H1 (cell line): Measurements from ENCODE around the gene GNAQ. TPM values are rescaled to one million over a fixed set of nuclear protein-coding genes. Genes with fewer than 3 reads are reported as not detected.

Experiments used
- CTCF ChIA-PET: fragments of 300-600 bp; sonication (Branson Sonifier 250); formaldehyde crosslinking; loops from one replicate; lab custom pipeline; 2021; ENCODE audit not compliant: partially characterized antibody; lab: Charles Lee
- POLR2A ChIA-PET: fragments of 300-600 bp; sonication (Branson Sonifier 250); formaldehyde crosslinking; loops from one replicate; lab custom pipeline; 2021; ENCODE audit warnings: inconsistent platforms; ENCODE audit not compliant: partially characterized antibody; lab: Charles Lee
- DNase-seq, 2 experiments: peaks; one replicate each; pipeline versions ENCODE4 v3.0.0 to v3.0.0-alpha.2; 2010 to 2022; ENCODE audit warnings: low spot score in 2 of 2, low read depth in 1 of 2, mixed read lengths in 1 of 2
- FAIRE-seq: peaks from 2 replicates; lab custom pipeline; 2011; peaks lifted over from hg19 to GRCh38; lab: Jason Lieb, UNC
- H2AFZ ChIP-seq: 2 replicates; pipeline ENCODE4 v1.8.1; 2012; ENCODE audit warnings: low read length, inconsistent platforms
- H2AK5ac ChIP-seq: 2 replicates; pipeline ENCODE4 v1.6.1; 2013; ENCODE audit warnings: low read depth, low read length
- H2BK120ac ChIP-seq: replicated peaks from 2 replicates; pipeline ENCODE3; 2013; ENCODE audit warnings: low read depth, low read length, inconsistent platforms
- H2BK12ac ChIP-seq: 2 replicates; pipeline ENCODE4 v1.6.1; 2013; ENCODE audit warnings: low read depth, low read length
- H2BK15ac ChIP-seq: 2 replicates; pipeline ENCODE4 v1.6.1; 2013; ENCODE audit warnings: low read length
- H2BK20ac ChIP-seq: 2 replicates; pipeline ENCODE4 v1.6.1; 2013; ENCODE audit warnings: low read length
- H2BK5ac ChIP-seq: 2 replicates; pipeline ENCODE4 v1.6.1; 2013; ENCODE audit warnings: low read depth, low read length
- H3K14ac ChIP-seq: 2 replicates; pipeline ENCODE4 v1.6.1; 2013; ENCODE audit warnings: inconsistent platforms; ENCODE audit not compliant: insufficient read length
- H3K18ac ChIP-seq: 2 replicates; pipeline ENCODE4 v1.6.1; 2013; ENCODE audit warnings: low read length; ENCODE audit errors: extremely low read depth
- H3K23ac ChIP-seq: 2 replicates; pipeline ENCODE4 v1.6.1; 2013; ENCODE audit warnings: inconsistent platforms; ENCODE audit not compliant: insufficient read length
- H3K23me2 ChIP-seq: 2 replicates; pipeline ENCODE4 v1.6.1; 2013; ENCODE audit warnings: low read depth, low read length
- H3K27ac ChIP-seq: 2 replicates; pipeline ENCODE4 v1.6.1; 2011; ENCODE audit warnings: low read depth, low read length, inconsistent platforms
- H3K27me3 ChIP-seq, 4 experiments: replicated peaks in 1 of 4; 1 replicate in 1 of 4; 2 replicates in 3 of 4; pipeline versions ENCODE4 v1.6.1 to v1.8.1; 2011 to 2013; ENCODE audit warnings: low read length in 3 of 4, mild to moderate bottlenecking in 3 of 4, inconsistent platforms in 2 of 4, mixed read lengths in 2 of 4, moderate library complexity in 1 of 4; ENCODE audit not compliant: control insufficient read depth in 3 of 4, insufficient read depth in 3 of 4; ENCODE audit errors: extremely low read depth in 1 of 4
- H3K36me3 ChIP-seq, 4 experiments: 2 replicates each; pipeline versions ENCODE4 v1.6.1 to v1.8.1; 2011 to 2013; ENCODE audit warnings: mild to moderate bottlenecking in 4 of 4, low read length in 3 of 4, moderate library complexity in 2 of 4, control low read depth in 1 of 4, inconsistent platforms in 1 of 4; ENCODE audit not compliant: insufficient read depth in 4 of 4, control insufficient read depth in 2 of 4
- H3K4ac ChIP-seq: replicated peaks from 2 replicates; pipeline ENCODE3; 2013; ENCODE audit warnings: low read length, low read depth, mixed read lengths, inconsistent platforms; ENCODE audit not compliant: insufficient read length
- H3K4me1 ChIP-seq, 4 experiments: replicated peaks in 1 of 4; 1 replicate in 1 of 4; 2 replicates in 3 of 4; pipeline versions ENCODE4 v1.6.1 to v1.8.1; 2011 to 2013; ENCODE audit warnings: low read length in 3 of 4, inconsistent platforms in 2 of 4, mixed read lengths in 1 of 4; ENCODE audit not compliant: insufficient read depth in 4 of 4, control insufficient read depth in 3 of 4
- H3K4me2 ChIP-seq, 2 experiments: 2 replicates each; pipeline versions ENCODE4 v1.6.1 to v1.8.1; 2011 to 2013; ENCODE audit warnings: low read depth in 2 of 2, low read length in 2 of 2, control low read depth in 1 of 2, inconsistent platforms in 1 of 2, mild to moderate bottlenecking in 1 of 2; ENCODE audit not compliant: insufficient read depth in 1 of 2
- H3K4me3 ChIP-seq, 4 experiments: fragments of 200-600, 300-600 bp in 1 of 4; sonication (generic), shearing (Covaris generic), sonication (Bioruptor Twin) in 1 of 4; 2 replicates each; pipeline versions ENCODE4 v1.5.1 to v1.8.1; 2011 to 2016; ENCODE audit warnings: low read length in 4 of 4, low read depth in 3 of 4, control low read depth in 2 of 4, inconsistent platforms in 2 of 4, mild to moderate bottlenecking in 2 of 4, mixed read lengths in 1 of 4, moderate library complexity in 1 of 4; ENCODE audit not compliant: insufficient read depth in 2 of 4; ENCODE audit errors: extremely low read depth in 1 of 4
- H3K56ac ChIP-seq: replicated peaks from 2 replicates; pipeline ENCODE3; 2013; ENCODE audit warnings: low read depth, mild to moderate bottlenecking, mixed read lengths, low read length, inconsistent platforms; ENCODE audit not compliant: insufficient read length
- H3K79me1 ChIP-seq: 2 replicates; pipeline ENCODE4 v1.6.1; 2013; ENCODE audit warnings: low read depth, low read length, control low read depth
- H3K79me2 ChIP-seq, 2 experiments: 2 replicates each; pipeline versions ENCODE4 v1.6.1 to v1.8.1; 2012 to 2013; ENCODE audit warnings: low read length in 2 of 2, mild to moderate bottlenecking in 2 of 2, inconsistent platforms in 1 of 2; ENCODE audit not compliant: insufficient read depth in 2 of 2, control insufficient read depth in 1 of 2
- H3K9ac ChIP-seq, 4 experiments: replicated peaks in 1 of 4; 1 replicate in 1 of 4; 2 replicates in 3 of 4; pipeline versions ENCODE4 v1.6.1 to v1.8.1; 2011 to 2013; ENCODE audit warnings: low read depth in 3 of 4, low read length in 3 of 4, control low read depth in 2 of 4, mild to moderate bottlenecking in 2 of 4, moderate library complexity in 2 of 4, inconsistent platforms in 1 of 4; ENCODE audit errors: extremely low read depth in 1 of 4
- H3K9me3 ChIP-seq, 2 experiments: 2 replicates each; pipeline versions ENCODE4 v1.6.1 to v1.8.1; 2012 to 2013; ENCODE audit warnings: mild to moderate bottlenecking in 2 of 2, moderate library complexity in 2 of 2, control low read depth in 1 of 2, inconsistent platforms in 1 of 2, low read depth in 1 of 2, low read length in 1 of 2, mixed read lengths in 1 of 2; ENCODE audit not compliant: insufficient read depth in 2 of 2
- H4K20me1 ChIP-seq, 2 experiments: replicated peaks in 1 of 2; 2 replicates each; pipeline versions ENCODE3 to v1.8.1; 2011 to 2013; ENCODE audit warnings: inconsistent platforms in 2 of 2, low read length in 2 of 2, mild to moderate bottlenecking in 1 of 2; ENCODE audit not compliant: insufficient read depth in 2 of 2, control insufficient read depth in 1 of 2
- H4K5ac ChIP-seq: 2 replicates; pipeline ENCODE4 v1.6.1; 2013; ENCODE audit warnings: low read length, low read depth, mixed read lengths, inconsistent platforms; ENCODE audit not compliant: insufficient read length
- H4K8ac ChIP-seq: 2 replicates; pipeline ENCODE4 v1.8.0; 2013; ENCODE audit warnings: mild to moderate bottlenecking, moderate library complexity, low read length, inconsistent platforms; ENCODE audit not compliant: insufficient read depth; ENCODE audit errors: extremely low read depth
- H4K91ac ChIP-seq: replicated peaks from 2 replicates; pipeline ENCODE3; 2013; ENCODE audit warnings: low read length, mixed read lengths, inconsistent platforms; ENCODE audit not compliant: insufficient read length
- ASH2L ChIP-seq: fragments of 200-600, 300-600 bp; sonication (generic); IDR thresholded peaks from one replicate; pipeline ENCODE4 v1.7.1; 2017; ENCODE audit warnings: low read length
- CTBP2 ChIP-seq: IDR thresholded peaks from 2 replicates; pipeline ENCODE4 v1.7.0; 2011; ENCODE audit warnings: borderline replicate concordance, mild to moderate bottlenecking, moderate library complexity, mixed read lengths, low read length; ENCODE audit not compliant: insufficient read depth, insufficient read length
- EP300 ChIP-seq, 2 experiments: IDR thresholded peaks; 1 replicate in 1 of 2; 2 replicates in 1 of 2; pipeline ENCODE4 v1.6.1; 2011 to 2012; ENCODE audit warnings: low read depth in 2 of 2, low read length in 2 of 2, mild to moderate bottlenecking in 2 of 2, borderline replicate concordance in 1 of 2, inconsistent platforms in 1 of 2, moderate library complexity in 1 of 2
- HDAC2 ChIP-seq, 2 experiments: fragments of 300-600 bp in 1 of 2; sonication (generic) in 1 of 2; IDR thresholded peaks; 2 replicates each; pipeline ENCODE4 v1.6.1; 2011 to 2012; ENCODE audit warnings: low read depth in 2 of 2, low read length in 2 of 2, mild to moderate bottlenecking in 2 of 2, moderate library complexity in 2 of 2, borderline replicate concordance in 1 of 2, inconsistent platforms in 1 of 2
- KDM1A ChIP-seq: fragments of 200-600, 300-600 bp; sonication (generic); IDR thresholded peaks from 2 replicates; pipeline ENCODE4 v1.7.1; 2016; ENCODE audit warnings: mild to moderate bottlenecking, low read length, borderline replicate concordance
- KDM4A ChIP-seq: IDR thresholded peaks from one replicate; pipeline ENCODE4 v1.7.1; 2012; ENCODE audit warnings: low read depth, mild to moderate bottlenecking, moderate library complexity, low read length, inconsistent platforms; ENCODE audit not compliant: severe bottlenecking
- KDM5A ChIP-seq: fragments of 200-600 bp; IDR thresholded peaks from 2 replicates; pipeline ENCODE4 v1.7.1; 2012; ENCODE audit warnings: mild to moderate bottlenecking, low read length, inconsistent platforms, mixed read lengths
- POLR2A ChIP-seq, 2 experiments: IDR thresholded peaks; 1 replicate in 1 of 2; 2 replicates in 1 of 2; pipeline ENCODE4 v1.6.1; 2011; ENCODE audit warnings: low read depth in 2 of 2, low read length in 2 of 2, mild to moderate bottlenecking in 2 of 2; ENCODE audit errors: control extremely low read depth in 1 of 2
- RBBP5 ChIP-seq: IDR thresholded peaks from 2 replicates; pipeline ENCODE4 v1.7.1; 2012; ENCODE audit warnings: low read depth, mild to moderate bottlenecking, inconsistent platforms, low read length, moderate library complexity, borderline replicate concordance
- SP1 ChIP-seq: IDR thresholded peaks from 2 replicates; pipeline ENCODE4 v1.6.1; 2011; ENCODE audit warnings: low read depth, low read length
- SP4 ChIP-seq: IDR thresholded peaks from 2 replicates; pipeline ENCODE4 v1.6.1; 2012; ENCODE audit warnings: low read length, inconsistent platforms
- SUZ12 ChIP-seq: fragments of 200-600 bp; sonication (generic); IDR thresholded peaks from 2 replicates; pipeline ENCODE4 v1.6.1; 2012; ENCODE audit warnings: mild to moderate bottlenecking, inconsistent platforms, low read length, moderate library complexity, mixed read lengths
- TAF1 ChIP-seq: IDR thresholded peaks from 2 replicates; pipeline ENCODE4 v1.6.1; 2011; ENCODE audit warnings: mild to moderate bottlenecking, low read depth, low read length
- TCF12 ChIP-seq: IDR thresholded peaks from 2 replicates; pipeline ENCODE4 v1.6.1; 2011; ENCODE audit warnings: low read depth, mild to moderate bottlenecking, low read length
- ZNF274 ChIP-seq: IDR thresholded peaks from 2 replicates; pipeline ENCODE4 v1.7.0; 2012; ENCODE audit warnings: low read length, borderline replicate concordance; ENCODE audit errors: extremely low read depth
- WGBS, 2 experiments: shearing (Covaris generic) in 1 of 2; methylation state at CpG; one replicate each; pipeline versions ENCODE4 v1.1.6 to v1.1.7; 2013 to 2015; ENCODE audit warnings: low lambda C conversion rate in 2 of 2, mixed read lengths in 2 of 2, inconsistent platforms in 1 of 2, low coverage in 1 of 2, missing lambda C conversion rate in 1 of 2; ENCODE audit not compliant: insufficient replicate concordance in 2 of 2, insufficient coverage in 1 of 2, insufficient read length in 1 of 2; ENCODE audit errors: extremely low coverage in 1 of 2, missing lambda C conversion rate in 1 of 2; 5-methylcytosine and 5-hydroxymethylcytosine counted together
- polyA plus RNA-seq, 7 experiments: library from polyadenylated mRNA; depleted of rRNA in 3 of 7; stranded (reverse) in 5 of 7; unstranded in 2 of 7; fragments of >200 nt in 5 of 7; fragments of 200-250 nt in 2 of 7; gene quantifications; 1 replicate in 5 of 7; 2 replicates in 1 of 7; 4 replicates in 1 of 7; pipeline versions ENCODE4 v1.2.1 to v1.2.3, GENCODE V29; 2011 to 2013; ENCODE audit warnings: missing spikeins in 2 of 7, mixed read lengths in 2 of 7
- total RNA-seq: library from RNA; stranded (reverse); fragmentation: NEBNext Ultra II Directional; extraction: Animal tissue kit (Norgen Biotek cat#: 25700); gene quantifications from 2 replicates; pipeline ENCODE4 v1.2.1, GENCODE V29; 2021

GNAQ gene
- total and polyA plus RNA-seq, 2 of the 8 experiments (the other 6 are each of a cell fraction or from before 2014, with no cell fraction given), result 22.8 to 63.8 TPM

DNA sequence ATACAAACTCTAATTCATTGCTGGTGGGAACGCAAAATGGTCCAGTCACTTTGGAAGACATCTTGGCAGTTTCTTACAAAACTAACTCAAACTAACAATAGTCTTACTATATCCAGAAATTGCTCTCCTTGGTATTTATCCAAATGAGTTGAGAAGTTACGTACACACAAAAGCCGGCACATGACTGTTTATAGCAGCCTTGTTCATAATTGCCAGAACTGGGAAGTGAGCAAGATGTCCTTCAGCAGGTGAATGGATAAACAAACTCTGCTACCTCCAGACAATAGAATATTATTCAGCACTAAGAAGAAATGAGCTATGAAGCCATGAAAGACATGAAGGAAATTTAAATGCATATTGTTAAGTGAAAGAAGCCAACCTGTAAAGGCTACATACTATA, 17.9 kb upstream of the GNAQ start:
- no peaks in the 10 kb centered on the region for H4K20me1 ChIP-seq
- no peak overlapping the region for H3K56ac ChIP-seq
- H3K4me2 ChIP-seq, result no peak overlapping the region
- no peak overlapping the region for H3K27ac ChIP-seq
- H3K23me2 ChIP-seq, result no peaks in the 10 kb centered on the region
- no peak overlapping the region for H3K23ac ChIP-seq
- H3K79me1 ChIP-seq, result no peaks in the 10 kb centered on the region
- ChIA-PET CTCF (interaction anchor here (2.3 to 2.9 kb wide), 2 partner anchors 14 to 72 kb away, joined by 10 read pairs; no protein-coding TSS in a partner anchor), POLR2A (no interaction called here)
- no peak overlapping the region for H3K18ac ChIP-seq
- H3K36me3 ChIP-seq, result no peaks in the 10 kb centered on the region
- peaks cover 0 to under 1% (median 0%) of the 10 kb centered on the region in 4 experiments; a peak in 1 of 7 replicates for H3K4me1 ChIP-seq
- FAIRE-seq (no peak), DNase-seq (no peak)
- 93% methylated on average over 3 of the region's 3 CpGs; no CpG with 5 or more reads in 1 of the 2 experiments for WGBS, 2 experiments
- H2AFZ ChIP-seq, result no peak overlapping the region
- no peak overlapping the region for H4K5ac ChIP-seq
- H4K91ac ChIP-seq, result no peak overlapping the region
- H3K4me3 ChIP-seq, result no peak overlapping the region
- no peak overlapping the region for H2BK5ac ChIP-seq
- H2BK120ac ChIP-seq, result no peak overlapping the region
- H3K9ac ChIP-seq, result no peak overlapping the region
- no peak overlapping the region for H3K14ac ChIP-seq
- no peaks in the 10 kb centered on the region for H3K27me3 ChIP-seq
- H3K9me3 ChIP-seq, result no peaks in the 10 kb centered on the region
- no peak overlapping the region for H4K8ac ChIP-seq
- no peaks in the 10 kb centered on the region for H3K79me2 ChIP-seq
- H3K4ac ChIP-seq, result no peak overlapping the region
- H2AK5ac ChIP-seq, result no peak overlapping the region
- H2BK15ac ChIP-seq, result no peak overlapping the region
- H2BK12ac ChIP-seq, result no peak overlapping the region
- H2BK20ac ChIP-seq, result no peak overlapping the region
- no peak for TF ChIP-seq SP1
- TF ChIP-seq SP4, result no peak
- TF ChIP-seq KDM5A, result no peak
- no peak for TF ChIP-seq KDM1A
- TF ChIP-seq ZNF274, result no peak
- TF ChIP-seq POLR2A (IDR thresholded peaks at IDR 0.05; ENCODE audit: control extremely low read depth in 1 of 2, low read depth in 2 of 2, low read length in 2 of 2), result no peak
- TF ChIP-seq SUZ12, result no peak
- no peak for TF ChIP-seq KDM4A
- TF ChIP-seq CTBP2, result no peak
- no peak for TF ChIP-seq EP300 (IDR thresholded peaks at IDR 0.05; ENCODE audit: borderline replicate concordance in 1 of 2, low read depth in 2 of 2, low read length in 2 of 2)
- TF ChIP-seq RBBP5, result no peak
- no peak for TF ChIP-seq TCF12
- TF ChIP-seq ASH2L, result no peak
- no peak for TF ChIP-seq HDAC2 (IDR thresholded peaks at IDR 0.05; ENCODE audit: borderline replicate concordance in 1 of 2, low read depth in 2 of 2, low read length in 2 of 2)
- no peak for TF ChIP-seq TAF1
